NCI-H345 treated with DMSO at 0.1 percent for 48 hours (cell line): ENCODE data around the gene MAN2B1.
"Not testable (repeated sequence)": the region's sequence is repeated elsewhere in the genome, so short reads cannot be mapped to it uniquely, and the experiment has no call there.

Experiments used
- DNase-seq: peaks from one replicate; lab custom pipeline; 2025; ENCODE audit not compliant: unreplicated experiment; lab: John Stamatoyannopoulos, UW

The MAN2B1 gene

GRCh38 chr19:12689581-12690216 lies 23.2 kb upstream of the MAN2B1 start:
- no peak for DNase-seq

GRCh38 chr19:12689012-12689411 lies 22.5 kb upstream of the MAN2B1 start:
- no peak for DNase-seq

GRCh38 chr19:12687496-12688196 lies 21.1 kb upstream of the MAN2B1 start, which contains the start of gene GNG14:
Gene GNG14, plus strand, starts transcription at chr19:12687998. Its CDS starts 51 bp downstream, at chr19:12688049.
- no peak for DNase-seq

DNA sequence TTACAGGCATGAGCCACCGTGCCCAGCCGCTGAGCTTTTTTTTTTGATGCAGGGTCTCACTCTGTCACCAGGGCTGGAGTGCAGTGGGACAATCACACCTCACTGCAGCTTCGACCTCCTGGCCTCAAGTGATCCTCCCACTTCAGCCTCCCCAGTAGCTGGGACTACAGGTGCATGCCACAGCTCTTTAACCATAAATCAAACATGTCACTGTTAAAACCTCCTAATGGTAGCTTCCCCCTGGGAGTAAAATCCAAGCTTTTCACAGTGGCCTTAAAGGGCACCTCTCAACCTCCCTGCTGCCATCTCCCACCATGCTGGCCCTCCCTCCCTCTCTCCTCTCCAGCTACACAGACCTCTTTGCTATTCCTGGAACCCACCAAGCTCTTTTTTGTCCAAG lies 19.3 kb upstream of the MAN2B1 start:
- no peak for DNase-seq

GRCh38 chr19:12681074-12681987 lies 14.8 kb upstream of the MAN2B1 start, which contains the start of gene DHPS:
Gene DHPS, minus strand, starts transcription at chr19:12681880. Its CDS starts 114 bp downstream, at chr19:12681766.
- DNase-seq, result peak; percentile 63

GRCh38 chr19:12680034-12680433 lies 13.5 kb upstream of the MAN2B1 start:
- DNase-seq, result no peak

DNA sequence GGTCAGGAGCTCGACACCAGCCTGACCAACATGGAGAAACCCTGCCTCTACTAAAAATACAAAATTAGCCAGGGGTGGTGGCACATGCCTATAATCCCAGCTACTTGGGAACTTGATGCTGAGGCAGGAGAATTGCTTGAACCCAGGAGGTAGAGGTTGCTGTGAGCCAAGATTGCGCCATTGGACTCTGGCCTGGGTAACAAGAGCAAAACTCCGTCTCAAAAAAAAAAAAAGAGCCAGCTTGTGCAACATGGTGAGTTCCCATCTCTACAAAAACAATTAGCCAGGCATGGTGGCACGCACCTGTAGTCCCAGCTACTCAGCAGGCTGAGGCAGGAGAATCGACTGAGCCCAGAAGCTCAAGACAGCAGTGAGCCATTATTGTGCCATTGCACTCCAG lies 11.5 kb upstream of the MAN2B1 start:
- DNase-seq, result not testable (repeated sequence)

DNA sequence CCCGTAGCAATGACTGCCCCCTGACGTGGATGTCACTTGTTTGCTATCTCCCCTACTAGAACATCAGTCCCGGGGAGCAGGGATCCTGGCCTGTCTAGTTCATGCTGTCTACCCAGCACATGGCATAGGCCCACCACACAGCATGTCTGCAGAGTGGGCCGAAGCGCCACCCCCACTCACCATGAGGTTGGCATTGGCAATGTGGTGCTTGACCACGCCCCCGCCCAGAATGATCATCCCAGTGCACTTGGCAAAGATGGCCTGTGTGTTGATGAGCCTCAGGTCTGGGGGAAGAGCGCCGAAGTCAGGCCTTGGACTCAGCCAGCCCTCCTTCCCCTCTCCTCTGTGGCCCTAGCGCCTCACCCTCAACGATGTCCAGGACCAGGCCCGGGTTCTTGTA lies 10.4 kb upstream of the MAN2B1 start:
- no peak for DNase-seq

DNA sequence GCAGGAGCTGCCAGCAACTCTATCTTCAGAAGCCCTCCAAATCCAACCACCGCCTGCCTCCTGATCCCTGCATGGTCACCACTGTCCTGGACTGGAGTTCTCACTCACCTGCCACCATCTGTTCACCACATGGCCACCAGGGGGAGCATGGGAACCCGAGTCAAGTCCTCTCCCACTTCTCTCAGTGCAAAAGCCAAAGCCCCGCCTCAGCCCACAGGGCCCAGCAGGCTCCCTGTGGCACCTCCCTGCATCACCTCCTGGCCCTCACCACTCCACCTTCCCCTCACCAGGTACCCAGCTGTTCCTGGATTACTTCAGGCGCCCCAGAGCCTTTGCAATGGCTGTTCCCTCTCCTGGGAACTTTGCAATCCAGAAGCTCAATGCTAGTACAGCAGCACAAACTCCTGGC lies 9.8 kb upstream of the MAN2B1 start:
- no peak for DNase-seq

- no peak for DNase-seq
These were observed 9.4 kb upstream of the MAN2B1 start for GRCh38 chr19:12675940-12676339.

DNA sequence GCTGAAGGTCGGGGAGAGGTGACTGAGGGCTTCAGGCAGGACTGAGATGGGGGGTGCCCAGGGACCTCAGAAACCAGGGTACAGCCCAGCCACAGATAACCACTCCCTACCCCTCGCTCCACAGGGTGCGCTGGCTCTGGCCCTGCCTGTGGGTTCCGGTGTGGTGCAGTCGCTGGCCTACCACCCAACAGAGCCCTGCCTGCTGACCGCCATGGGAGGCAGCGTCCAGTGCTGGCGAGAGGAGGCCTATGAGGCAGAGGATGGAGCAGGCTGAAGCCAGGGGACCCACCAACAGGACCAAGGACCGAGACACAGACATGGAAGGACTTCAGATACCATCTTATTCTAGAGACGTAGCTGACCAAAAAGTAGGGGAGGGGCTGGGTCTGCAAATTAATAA lies 8.9 kb upstream of the MAN2B1 start:
- no peak for DNase-seq

- no peak for DNase-seq
These were observed 6.2 kb upstream of the MAN2B1 start for GRCh38 chr19:12672744-12673143.

DNA sequence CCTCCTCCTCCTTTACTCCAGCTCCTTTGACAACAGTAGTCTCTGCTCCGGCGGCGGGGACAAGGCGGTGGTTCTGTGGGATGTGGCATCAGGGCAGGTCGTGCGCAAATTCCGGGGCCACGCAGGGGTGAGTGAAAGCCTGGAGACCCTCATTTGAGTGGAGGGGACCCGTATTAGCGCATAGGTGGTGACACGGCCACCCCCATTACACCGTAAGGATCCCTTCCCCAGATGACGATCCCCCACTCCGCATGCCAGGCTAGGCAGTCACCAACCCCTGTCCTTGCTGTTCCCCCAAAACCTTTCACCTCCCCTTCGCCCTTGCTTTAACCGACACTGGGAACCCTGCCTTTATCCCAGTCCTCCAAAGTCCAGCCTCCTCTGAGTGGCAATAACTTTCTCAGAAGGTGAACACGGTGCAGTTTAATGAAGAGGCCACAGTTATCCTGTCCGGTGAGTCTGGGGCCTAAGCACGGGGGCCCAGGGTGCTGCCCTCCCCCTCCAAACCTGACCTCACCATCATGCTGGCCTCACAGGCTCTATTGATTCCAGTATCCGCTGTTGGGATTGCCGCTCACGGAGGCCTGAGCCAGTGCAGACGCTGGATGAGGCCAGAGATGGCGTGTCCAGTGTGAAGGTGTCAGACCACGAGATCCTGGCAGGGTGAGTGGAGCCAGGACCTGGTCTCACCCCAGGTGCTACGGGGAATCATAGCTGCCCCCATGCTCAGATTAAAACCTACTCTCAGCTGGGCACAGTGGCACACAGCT lies 3.8 kb upstream of the MAN2B1 start:
- no peak for DNase-seq

GRCh38 chr19:12669270-12670158 lies 3.0 kb upstream of the MAN2B1 start:
- DNase-seq, result no peak

DNA sequence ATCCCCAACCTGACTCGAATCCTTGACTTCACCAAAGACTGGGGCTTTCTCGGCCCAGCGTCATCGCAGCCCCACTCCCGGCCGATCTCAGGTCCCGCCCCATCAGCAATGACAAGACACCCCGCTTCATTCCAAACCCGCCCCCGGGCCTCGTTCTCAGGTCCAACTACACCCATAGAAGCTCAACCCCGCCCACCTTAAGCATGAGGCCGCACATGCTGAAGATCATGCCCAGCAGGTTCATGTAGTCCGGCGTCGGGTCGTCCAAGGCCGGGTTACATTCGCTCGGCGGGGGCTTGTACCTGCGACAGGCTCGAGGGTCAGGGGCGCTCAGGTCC lies 2.4 kb upstream of the MAN2B1 start:
- no peak for DNase-seq

- no peak for DNase-seq
These were observed 1.8 kb upstream of the MAN2B1 start for GRCh38 chr19:12668346-12668745.

DNA sequence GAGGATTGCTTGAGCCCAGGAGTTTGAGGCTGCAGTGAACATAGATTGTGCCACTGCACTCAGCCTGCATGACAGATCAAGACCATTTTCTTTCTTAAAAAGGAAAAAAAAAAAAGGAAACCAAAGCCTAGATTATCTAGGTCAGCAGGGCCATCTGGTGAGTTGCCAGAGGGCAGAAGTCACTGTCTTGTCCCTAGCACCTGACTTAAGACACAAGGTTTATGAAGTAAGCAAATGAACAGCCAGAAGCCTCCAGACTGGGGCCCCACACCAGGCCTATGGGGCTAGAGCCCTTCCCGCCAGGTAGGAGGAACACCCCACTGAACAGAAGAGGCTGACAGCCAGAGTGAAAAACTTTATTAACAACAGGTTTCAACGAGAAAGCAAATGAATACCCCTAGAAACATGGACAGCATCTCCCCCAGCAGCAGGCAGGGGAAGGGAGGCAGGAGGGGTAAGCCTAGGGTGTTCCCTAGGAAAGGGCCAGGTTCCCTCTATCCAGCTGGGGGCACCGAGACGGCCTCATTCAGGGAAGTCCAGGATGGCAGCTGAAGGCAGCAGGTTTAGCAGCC lies 1.3 kb upstream of the MAN2B1 start:
- no peak for DNase-seq

GRCh38 chr19:12665671-12666264 lies 774 bp downstream of the MAN2B1 start:
- no peak for DNase-seq

DNA sequence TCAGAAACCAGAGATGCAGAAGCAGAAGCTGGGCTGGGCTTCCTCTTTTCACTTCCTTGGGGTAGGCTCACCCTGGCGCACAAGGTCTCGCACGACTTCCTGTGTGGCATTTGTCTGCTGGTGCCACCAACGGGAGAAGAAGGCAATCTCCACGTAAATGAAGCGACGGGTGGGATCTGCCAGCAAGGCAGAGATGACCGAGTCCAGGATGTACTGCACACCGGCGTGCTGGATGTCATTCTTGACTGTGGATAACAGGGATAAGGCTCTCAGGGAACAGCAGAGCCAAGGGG lies 1.3 kb downstream of the MAN2B1 start:
- no peak for DNase-seq
